OCI-LY1 (cell line): ENCODE measurements around the gene ZNF804B.

ENCODE experiments used
- H2AFZ ChIP-seq: fragments of 200-600 bp; sonication (generic), shearing (Covaris generic); 2 replicates; pipeline ENCODE4 v1.6.0; 2014; ENCODE audit warnings: antibody characterized with exemption, mild to moderate bottlenecking, low read length
- H3F3A ChIP-seq: fragments of 200-600 bp; sonication (generic), shearing (Covaris generic); 2 replicates; pipeline ENCODE4 v1.6.0; 2014; ENCODE audit warnings: mild to moderate bottlenecking, antibody characterized with exemption, low read length, moderate library complexity; ENCODE audit not compliant: insufficient read depth
- H3K27ac ChIP-seq: fragments of 200-600 bp; sonication (generic); 2 replicates; pipeline ENCODE4 v1.5.1; 2014; ENCODE audit warnings: low read length, mixed run types, mild to moderate bottlenecking, low read depth; ENCODE audit not compliant: poor library complexity, severe bottlenecking
- H3K27me3 ChIP-seq: fragments of 200-600 bp; sonication (generic); 2 replicates; pipeline ENCODE4 v1.6.0; 2014; ENCODE audit warnings: antibody characterized with exemption, mild to moderate bottlenecking, low read length, moderate library complexity; ENCODE audit not compliant: insufficient read depth
- H3K36me3 ChIP-seq: fragments of 200-600 bp; sonication (generic); 2 replicates; pipeline ENCODE4 v1.6.1; 2014; ENCODE audit warnings: mild to moderate bottlenecking, antibody characterized with exemption, low read length, moderate library complexity, mixed read lengths; ENCODE audit not compliant: insufficient read depth
- H3K4me1 ChIP-seq: fragments of 200-600 bp; sonication (generic); 2 replicates; pipeline ENCODE4 v1.5.1; 2014; ENCODE audit warnings: mild to moderate bottlenecking, low read length, moderate library complexity; ENCODE audit not compliant: insufficient read depth, severe bottlenecking
- H3K4me2 ChIP-seq: fragments of 200-600 bp; sonication (generic), shearing (Covaris generic); 2 replicates; pipeline ENCODE4 v1.6.1; 2014; ENCODE audit warnings: low read length
- H3K4me3 ChIP-seq: fragments of 200-600 bp; sonication (generic); 2 replicates; pipeline ENCODE4 v1.5.1; 2014; ENCODE audit warnings: low read length, low read depth, mild to moderate bottlenecking, mixed read lengths; ENCODE audit not compliant: poor library complexity, severe bottlenecking
- H3K79me2 ChIP-seq: fragments of 200-600 bp; shearing (Covaris generic); 2 replicates; pipeline ENCODE4 v1.6.1; 2016; ENCODE audit warnings: mixed run types, low read length, mixed read lengths; ENCODE audit not compliant: insufficient read depth
- H3K9ac ChIP-seq: fragments of 200-600 bp; sonication (generic), shearing (Covaris generic); 2 replicates; pipeline ENCODE4 v1.6.1; 2014; ENCODE audit warnings: mild to moderate bottlenecking, low read length, mixed read lengths
- H3K9me2 ChIP-seq: fragments of 200-600 bp; sonication (generic), shearing (Covaris generic); 2 replicates; pipeline ENCODE4 v1.6.1; 2014; ENCODE audit warnings: low read depth, mild to moderate bottlenecking, low read length, mixed read lengths
- H3K9me3 ChIP-seq: fragments of 200-600 bp; shearing (Covaris generic); 2 replicates; pipeline ENCODE4 v1.6.1; 2014; ENCODE audit warnings: low read length, mixed read lengths
- H4K20me1 ChIP-seq: fragments of 200-600 bp; sonication (generic), shearing (Covaris generic); 2 replicates; pipeline ENCODE4 v1.6.0; 2016; ENCODE audit warnings: mild to moderate bottlenecking, low read length; ENCODE audit not compliant: insufficient read depth
- EZH2 ChIP-seq: fragments of 200-600 bp; sonication (generic), shearing (Covaris generic); IDR thresholded peaks from 2 replicates; pipeline ENCODE4 v1.8.0; 2017; ENCODE audit warnings: borderline replicate concordance, mixed run types, mild to moderate bottlenecking, antibody characterized with exemption, low read length, moderate library complexity, mixed read lengths
- TF ChIP-seq, protein P1 (sequence below): fragments of 200-600 bp; sonication (generic), shearing (Covaris generic); IDR thresholded peaks from 2 replicates; pipeline ENCODE4 v1.5.1; 2017; ENCODE audit warnings: mild to moderate bottlenecking, antibody characterized with exemption, low read length, moderate library complexity, mixed read lengths

Gene ZNF804B

DNA sequence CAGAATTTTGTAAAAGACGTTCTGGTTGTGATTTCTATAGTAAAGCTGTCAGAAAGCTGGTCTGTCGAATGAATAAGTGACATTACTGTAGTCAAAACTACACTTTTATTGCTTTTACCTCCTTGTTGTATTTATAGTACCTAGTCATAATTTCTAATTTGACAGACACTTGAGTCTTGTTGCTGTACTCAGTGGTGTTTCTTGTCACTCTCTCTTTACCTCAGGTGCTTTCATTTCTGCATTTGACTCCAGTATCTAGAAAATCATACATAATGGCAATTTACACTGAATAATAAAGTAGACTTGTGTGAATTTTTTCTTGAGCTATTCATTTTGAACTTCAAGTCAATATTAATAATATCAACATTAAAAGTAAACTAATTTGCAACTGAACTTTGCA, 293.6 kb downstream of the ZNF804B start:
- H3K27me3 ChIP-seq, result no peaks in the 10 kb centered on the region
- TF ChIP-seq, protein P1, sequence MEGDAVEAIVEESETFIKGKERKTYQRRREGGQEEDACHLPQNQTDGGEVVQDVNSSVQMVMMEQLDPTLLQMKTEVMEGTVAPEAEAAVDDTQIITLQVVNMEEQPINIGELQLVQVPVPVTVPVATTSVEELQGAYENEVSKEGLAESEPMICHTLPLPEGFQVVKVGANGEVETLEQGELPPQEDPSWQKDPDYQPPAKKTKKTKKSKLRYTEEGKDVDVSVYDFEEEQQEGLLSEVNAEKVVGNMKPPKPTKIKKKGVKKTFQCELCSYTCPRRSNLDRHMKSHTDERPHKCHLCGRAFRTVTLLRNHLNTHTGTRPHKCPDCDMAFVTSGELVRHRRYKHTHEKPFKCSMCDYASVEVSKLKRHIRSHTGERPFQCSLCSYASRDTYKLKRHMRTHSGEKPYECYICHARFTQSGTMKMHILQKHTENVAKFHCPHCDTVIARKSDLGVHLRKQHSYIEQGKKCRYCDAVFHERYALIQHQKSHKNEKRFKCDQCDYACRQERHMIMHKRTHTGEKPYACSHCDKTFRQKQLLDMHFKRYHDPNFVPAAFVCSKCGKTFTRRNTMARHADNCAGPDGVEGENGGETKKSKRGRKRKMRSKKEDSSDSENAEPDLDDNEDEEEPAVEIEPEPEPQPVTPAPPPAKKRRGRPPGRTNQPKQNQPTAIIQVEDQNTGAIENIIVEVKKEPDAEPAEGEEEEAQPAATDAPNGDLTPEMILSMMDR, result no peak
- no peak for TF ChIP-seq EZH2
- H3K9me3 ChIP-seq, result no peaks in the 10 kb centered on the region
- no peaks in the 10 kb centered on the region for H3K4me1 ChIP-seq
- no peak overlapping the region for H3K4me2 ChIP-seq
- no peak overlapping the region for H3K9ac ChIP-seq
- no peaks in the 10 kb centered on the region for H3K9me2 ChIP-seq
- no peak overlapping the region for H3K4me3 ChIP-seq
- no peaks in the 10 kb centered on the region for H4K20me1 ChIP-seq
- no peaks in the 10 kb centered on the region for H3K79me2 ChIP-seq
- no peaks in the 10 kb centered on the region for H3K36me3 ChIP-seq
- H2AFZ ChIP-seq, result no peak overlapping the region
- no peaks in the 10 kb centered on the region for H3F3A ChIP-seq
- H3K27ac ChIP-seq, result no peak overlapping the region

DNA sequence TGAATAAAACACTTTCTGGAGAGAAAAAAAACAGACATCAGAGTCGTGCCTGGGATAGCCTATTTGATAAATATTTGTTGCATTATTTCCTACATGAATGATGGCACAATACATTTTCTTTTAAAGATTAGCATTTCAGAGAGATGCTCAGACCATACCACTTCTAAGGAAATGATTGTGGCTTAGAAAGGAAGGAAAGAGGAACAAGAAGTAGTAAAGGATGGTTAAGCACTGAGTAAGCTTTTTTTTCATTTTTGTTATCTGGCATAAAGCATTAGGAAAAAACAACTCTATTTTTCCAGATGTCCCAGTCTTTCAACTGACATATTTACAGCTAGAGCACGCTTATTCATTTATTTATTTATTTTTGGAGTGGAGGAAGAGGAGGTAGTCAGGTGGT, 294.9 kb downstream of the ZNF804B start:
- no peak overlapping the region for H3K27ac ChIP-seq
- no peaks in the 10 kb centered on the region for H4K20me1 ChIP-seq
- H3K27me3 ChIP-seq, result no peaks in the 10 kb centered on the region
- no peak overlapping the region for H3K4me2 ChIP-seq
- no peaks in the 10 kb centered on the region for H3K9me3 ChIP-seq
- H2AFZ ChIP-seq, result no peak overlapping the region
- no peak for TF ChIP-seq EZH2
- TF ChIP-seq, protein P1, result no peak
- H3F3A ChIP-seq, result no peaks in the 10 kb centered on the region
- H3K9me2 ChIP-seq, result no peaks in the 10 kb centered on the region
- no peaks in the 10 kb centered on the region for H3K79me2 ChIP-seq
- H3K9ac ChIP-seq, result no peak overlapping the region
- H3K4me3 ChIP-seq, result no peak overlapping the region
- H3K4me1 ChIP-seq, result no peaks in the 10 kb centered on the region
- H3K36me3 ChIP-seq, result no peaks in the 10 kb centered on the region

DNA sequence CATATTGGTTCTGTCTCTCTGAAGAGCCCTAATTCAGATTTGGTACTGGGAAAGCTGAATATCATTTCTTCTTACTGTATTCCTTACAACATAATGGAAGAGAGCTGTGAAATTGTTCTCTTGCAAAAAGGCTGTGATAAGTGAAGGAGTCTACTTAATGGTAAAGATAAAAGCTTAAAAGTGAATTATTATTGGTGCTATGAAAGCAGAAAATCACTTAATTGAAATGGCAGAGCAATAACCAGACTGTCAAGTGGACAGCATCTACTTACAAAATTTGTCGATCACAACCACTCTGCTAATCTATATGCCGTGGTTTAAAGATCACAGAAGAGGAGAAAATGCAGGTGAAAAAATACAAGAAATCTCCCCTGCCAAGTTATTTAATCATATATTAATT, 300.7 kb downstream of the ZNF804B start:
- Histone ChIP-seq H3K9me3 (no peaks in the 10 kb centered on the region), H3K27me3 (no peaks in the 10 kb centered on the region), H3K4me1 (no peaks in the 10 kb centered on the region), H2AFZ (no peak overlapping the region), H3K9me2 (no peaks in the 10 kb centered on the region), H3K79me2 (no peaks in the 10 kb centered on the region), H3F3A (no peaks in the 10 kb centered on the region), H4K20me1 (no peaks in the 10 kb centered on the region), H3K36me3 (no peaks in the 10 kb centered on the region), H3K4me3 (no peak overlapping the region), H3K9ac (no peak overlapping the region), H3K4me2 (no peak overlapping the region), H3K27ac (no peak overlapping the region)
- no peak for TF ChIP-seq EZH2
- TF ChIP-seq, protein P1, result no peak
